HG02840 (cell line): ENCODE measurements around the gene NKX1-1.
"Not testable (repeated sequence)": the region's sequence is repeated elsewhere in the genome, so short reads cannot be mapped to it uniquely, and the experiment has no call there.

ENCODE experiments used
- ATAC-seq: cut with Tn5 transposase; IDR thresholded peaks from one replicate; pipeline ENCODE4 v1.9.1; 2021; ENCODE audit warnings: mild to moderate bottlenecking, moderate library complexity, moderate number of reproducible peaks; ENCODE audit not compliant: unreplicated experiment, low FRiP score

The NKX1-1 gene

DNA sequence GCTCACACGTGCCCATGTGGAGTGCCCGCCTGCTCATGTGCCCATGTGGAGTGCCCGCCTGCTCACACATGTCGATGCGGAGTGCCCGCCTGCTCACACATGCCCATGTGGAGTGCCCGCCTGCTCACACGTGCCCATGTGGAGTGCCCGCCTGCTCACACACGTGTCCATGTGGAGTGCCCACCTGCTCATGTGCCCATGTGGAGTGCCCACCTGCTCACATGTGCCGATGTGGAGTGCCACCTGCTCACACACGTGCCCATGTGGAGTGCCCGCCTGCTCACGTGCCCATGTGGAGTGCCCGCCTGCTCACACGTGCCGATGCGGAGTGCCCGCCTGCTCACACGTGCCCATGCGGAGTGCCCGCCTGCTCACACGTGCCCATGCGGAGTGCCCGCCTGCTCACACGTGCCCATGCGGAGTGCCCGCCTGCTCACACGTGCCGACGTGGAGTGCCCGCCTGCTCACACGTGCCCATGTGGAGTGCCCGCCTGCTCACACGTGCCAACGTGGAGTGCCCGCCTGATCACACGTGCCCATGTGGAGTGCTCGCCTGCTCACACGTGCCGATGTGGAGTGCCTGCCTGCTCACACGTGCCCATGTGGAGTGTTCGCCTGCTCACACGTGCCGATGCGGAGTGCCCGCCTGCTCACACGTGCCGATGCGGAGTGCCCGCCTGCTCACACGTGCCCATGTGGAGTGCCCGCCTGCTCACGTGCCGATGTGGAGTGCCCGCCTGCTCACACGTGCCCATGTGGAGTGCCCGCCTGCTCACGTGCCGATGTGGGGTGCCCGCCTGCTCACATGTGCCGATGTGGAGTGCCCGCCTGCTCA is 11.5 kb downstream of the NKX1-1 start:
- not testable (repeated sequence) for ATAC-seq

DNA sequence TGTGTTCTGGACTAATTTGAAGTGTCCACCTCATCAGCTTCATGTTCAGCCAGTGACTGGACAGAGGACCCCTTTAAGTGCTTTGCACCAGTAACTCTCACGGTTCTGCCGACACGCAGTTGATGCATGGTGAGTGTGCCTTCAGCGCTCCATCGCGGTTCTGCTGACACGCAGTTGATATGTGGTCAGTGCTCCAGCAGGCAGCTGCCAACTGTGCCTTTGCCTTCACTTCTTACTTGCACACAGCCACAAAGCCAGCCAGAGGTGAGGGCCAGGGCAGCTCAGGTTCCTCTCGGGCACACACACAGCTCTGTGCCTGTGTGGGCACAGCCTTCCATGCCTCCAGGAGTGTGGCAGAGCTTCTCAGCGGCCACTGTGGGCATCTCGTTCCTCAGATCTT is 12.4 kb downstream of the NKX1-1 start:
- no peak for ATAC-seq

- ATAC-seq: not testable (repeated sequence)
Observed at GRCh38 chr4:1393363-1393762, 12.9 kb downstream of the NKX1-1 start.

DNA sequence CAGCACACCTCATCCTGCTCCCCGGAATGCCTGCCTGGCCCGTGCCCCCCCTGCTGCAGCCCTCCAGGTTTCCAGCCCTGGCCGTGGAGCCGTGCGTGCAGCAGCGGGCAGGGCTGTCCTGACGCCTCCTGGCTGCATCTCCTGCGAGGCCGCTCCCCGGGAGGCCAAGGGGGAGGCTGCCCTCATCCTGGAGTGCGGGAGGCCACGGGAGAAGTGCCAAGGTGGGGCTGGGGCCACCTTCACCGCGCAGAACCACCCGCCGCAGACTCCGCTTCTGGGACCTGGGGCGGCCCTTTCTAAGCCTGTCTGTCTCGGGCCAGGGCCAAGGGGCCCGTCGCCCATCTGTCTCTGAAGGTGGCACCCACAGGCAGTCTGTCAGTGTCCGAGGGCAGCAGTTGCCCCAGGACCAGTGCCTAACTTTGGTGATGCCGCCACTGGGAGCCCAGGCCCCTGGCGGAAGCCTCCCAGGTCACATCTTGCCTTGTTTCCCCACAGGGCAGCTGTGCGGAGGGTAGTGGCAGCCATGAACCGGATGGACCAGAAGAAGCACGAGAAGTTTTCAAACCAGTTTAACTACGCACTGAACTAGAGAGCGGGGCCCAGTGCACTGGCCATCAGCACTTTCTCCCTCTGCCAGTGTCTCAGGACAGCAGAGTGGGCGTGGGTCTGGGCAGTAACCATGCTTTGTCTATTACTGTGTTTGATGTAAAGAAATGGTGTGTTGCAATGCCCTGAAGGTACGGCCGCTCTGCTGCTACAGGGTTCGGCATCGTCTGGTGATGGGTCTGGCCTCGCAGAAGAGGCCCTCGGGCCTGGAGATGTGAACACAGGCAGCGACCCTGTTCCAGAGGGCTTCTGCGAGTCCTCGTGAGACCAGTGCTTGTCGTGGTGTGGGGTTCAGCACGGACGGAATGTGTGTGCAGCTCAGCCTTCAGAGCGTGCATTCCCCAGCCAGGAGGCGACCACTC is 20.6 kb downstream of the NKX1-1 start:
- no peak for ATAC-seq

DNA sequence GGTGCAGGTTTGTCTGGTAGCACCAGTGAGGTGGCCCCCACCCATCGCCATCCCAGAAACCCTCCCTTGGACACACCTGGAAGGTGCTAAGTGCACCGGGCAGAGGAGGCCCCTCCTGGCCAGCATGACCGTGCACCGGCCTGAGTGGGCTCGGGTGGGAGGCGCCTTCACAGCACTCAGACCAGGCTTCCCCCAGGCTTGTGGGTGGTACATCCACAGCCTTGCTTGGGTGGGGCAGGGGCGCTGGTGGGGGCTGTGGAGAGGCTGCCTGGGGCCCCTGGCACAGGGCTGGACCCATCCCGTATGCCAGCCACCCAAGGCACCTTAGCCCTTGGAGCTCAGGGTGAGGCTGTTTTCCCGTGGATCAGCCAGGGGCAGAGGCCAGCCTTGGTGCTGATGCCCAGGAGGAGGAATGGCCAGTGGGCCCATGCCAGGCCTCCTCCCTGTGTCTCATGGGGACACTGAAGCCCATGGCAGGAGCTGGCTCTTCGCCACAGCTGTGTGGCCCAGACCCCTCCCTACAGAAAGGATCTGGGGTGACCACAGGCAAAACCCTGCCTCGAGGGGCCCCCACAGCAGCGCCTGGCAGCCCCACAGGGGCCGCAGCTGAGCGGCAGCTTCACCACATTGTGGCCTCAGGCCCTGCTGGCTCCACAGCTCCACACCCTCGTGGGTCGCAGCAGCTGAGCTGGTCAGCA is 21.4 kb downstream of the NKX1-1 start:
- no peak for ATAC-seq

- ATAC-seq: no peak
Observed at GRCh38 chr4:1383728-1384591, 22.3 kb downstream of the NKX1-1 start.

GRCh38 chr4:1382776-1383727 is 23.2 kb downstream of the NKX1-1 start:
- no peak for ATAC-seq

DNA sequence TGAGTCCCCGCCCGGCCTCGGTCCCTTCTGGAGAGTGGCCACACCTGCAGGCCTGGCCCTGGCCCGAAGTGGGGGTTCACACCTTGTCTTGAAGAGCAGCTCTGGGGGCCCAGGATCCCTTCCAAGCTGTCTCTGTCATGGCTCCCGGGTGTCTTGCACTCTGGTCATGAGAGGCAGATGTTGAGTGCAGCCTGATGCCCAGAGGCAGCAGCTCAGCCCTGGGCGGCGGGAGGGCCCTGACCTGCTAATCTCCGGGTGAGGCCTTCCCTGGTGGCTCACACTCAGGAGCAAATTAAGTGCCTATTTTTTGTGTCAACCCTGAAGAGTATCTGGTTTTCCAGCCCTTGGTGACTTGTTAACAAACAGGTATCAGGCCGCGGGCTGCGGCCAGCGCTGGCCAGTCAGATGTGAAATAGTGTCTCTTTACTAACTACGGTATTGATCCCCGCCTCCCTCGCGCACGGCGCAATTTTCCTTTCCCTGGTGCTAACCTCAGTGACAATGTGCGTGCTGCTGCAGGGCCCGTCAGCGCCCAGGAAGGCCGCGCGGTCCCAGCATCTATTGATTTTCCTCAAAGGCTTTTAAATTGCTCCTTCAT is 24.2 kb downstream of the NKX1-1 start:
- no peak for ATAC-seq

DNA sequence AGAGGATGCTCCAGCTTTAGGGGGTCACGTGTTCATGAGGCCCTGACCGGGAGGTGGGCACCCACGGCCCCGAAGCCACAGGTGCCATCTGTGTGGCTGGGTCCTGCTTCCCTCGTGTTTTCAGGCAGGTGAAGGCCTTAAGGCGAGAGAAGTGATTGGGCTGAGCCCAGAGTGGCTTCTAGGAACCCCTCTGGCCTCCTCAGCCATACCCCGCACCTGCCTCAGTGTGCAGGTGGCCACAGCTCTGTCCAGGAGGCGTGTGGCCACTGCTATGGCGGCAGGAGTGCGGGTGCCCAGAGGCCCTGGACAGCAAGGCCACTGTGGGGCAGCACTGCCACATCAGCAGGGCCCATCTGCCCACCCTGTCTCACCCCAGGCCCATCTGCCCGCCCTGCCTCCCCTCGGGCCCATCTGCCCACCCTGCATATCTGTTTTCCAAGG is 25.0 kb downstream of the NKX1-1 start:
- no peak for ATAC-seq

DNA sequence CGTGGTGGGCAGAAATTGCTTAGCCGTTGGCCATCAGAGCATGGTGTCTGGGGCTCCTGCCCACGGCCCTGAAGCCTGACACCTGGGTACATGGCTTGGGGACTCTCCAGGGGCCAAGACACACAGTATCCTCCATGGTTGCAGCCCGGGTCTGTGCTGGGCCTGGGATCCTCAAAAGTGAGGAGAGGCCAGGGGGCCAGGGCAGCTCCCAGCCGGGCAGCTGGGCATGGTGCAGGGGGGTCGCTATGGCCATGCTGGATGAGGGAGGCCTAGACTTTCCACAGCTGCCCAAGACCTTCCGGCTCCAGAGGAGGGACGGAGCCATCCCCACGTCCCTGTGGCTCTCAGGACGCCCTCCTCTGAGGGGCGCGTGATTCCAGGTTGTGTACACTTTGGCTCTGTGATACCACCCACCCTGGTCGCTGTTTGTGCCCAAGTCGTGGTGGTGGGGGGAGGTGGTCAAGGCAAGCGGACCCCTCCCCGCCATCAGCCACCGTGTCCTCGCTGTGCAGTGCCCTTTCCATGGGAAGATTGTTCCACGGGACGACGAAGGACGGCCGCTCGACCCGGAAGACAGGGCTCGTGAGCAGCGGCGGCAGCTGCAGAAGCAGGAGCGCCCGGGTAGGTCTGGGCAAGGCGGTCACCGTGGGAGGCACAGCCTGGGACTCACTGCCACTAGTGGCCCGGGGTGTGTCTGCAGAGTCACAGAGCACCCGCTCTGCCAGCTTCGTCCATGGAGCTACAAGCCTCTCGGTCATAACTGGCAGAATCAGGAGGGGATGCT is 25.7 kb downstream of the NKX1-1 start:
- no peak for ATAC-seq

GRCh38 chr4:1379801-1380331 is 26.4 kb downstream of the NKX1-1 start:
- ATAC-seq: no peak

DNA sequence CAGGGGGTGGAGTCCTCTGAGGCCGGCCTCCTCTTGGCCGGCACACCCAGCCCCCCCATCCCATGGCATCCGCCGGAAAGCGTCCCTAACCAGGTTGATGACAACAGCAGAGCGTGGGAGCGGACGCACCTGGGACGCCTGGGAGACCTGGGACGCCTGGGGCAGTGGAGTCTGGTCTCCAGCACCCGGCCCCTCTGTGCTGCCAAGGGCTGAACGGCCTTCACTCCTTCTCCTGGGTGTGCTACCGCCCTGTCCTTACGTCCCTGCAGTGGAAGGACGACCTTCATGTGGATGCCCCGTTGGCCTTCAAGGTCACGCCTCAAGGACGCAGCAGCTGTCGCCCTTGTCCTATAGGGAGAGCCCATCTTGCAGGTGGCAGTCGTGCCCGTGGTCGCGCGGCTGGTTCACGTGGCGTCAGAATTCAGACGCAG is 26.9 kb downstream of the NKX1-1 start:
- no peak for ATAC-seq

GRCh38 chr4:1378559-1379231 is 27.5 kb downstream of the NKX1-1 start:
- ATAC-seq: no peak

DNA sequence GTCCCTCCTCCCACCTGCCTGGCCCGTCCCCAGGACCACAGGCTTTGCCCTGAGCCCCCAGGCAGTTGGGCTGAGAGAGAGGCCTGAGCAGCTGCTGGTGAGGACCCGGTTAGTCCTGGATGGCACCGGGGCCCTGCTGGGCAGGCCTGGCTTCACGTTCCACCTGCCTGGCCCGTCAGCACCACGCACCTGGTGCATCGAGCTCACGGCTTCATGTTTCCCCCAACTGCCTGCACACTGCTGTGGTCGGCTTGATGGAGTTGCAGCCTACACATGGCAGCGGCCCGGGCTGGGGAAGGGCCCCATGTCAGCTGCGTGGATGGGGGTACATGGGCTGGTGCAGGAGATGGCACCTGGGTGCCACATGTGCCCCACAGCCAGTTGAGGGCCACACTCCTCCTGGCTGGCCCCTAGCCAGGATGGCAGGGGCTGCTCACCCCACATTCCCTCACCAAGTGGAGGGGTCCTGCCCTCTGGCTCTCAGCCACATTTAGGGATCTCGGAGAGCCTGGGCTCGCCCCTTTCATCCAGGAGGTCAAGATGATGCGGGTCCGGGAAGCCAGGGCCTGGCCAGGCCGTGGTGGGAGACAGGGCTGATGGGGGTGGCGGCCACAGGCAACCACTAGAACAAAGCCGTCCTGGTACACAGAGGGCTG is 28.5 kb downstream of the NKX1-1 start:
- ATAC-seq: no peak

GRCh38 chr4:1376841-1377605 is 29.2 kb downstream of the NKX1-1 start:
- no peak for ATAC-seq
